Sigmoid colon (tissue), 7 donors: ENCODE data around the gene ITPRIPL2. TPM values are rescaled to one million over a fixed set of nuclear protein-coding genes. Genes with fewer than 3 reads are reported as not detected.
A peak's percentile ranks its signal among the peaks of the same experiment; 100 is the strongest.

ENCODE experiments used
- DNase-seq: peaks from one replicate; pipeline ENCODE4 v3.0.0-alpha.2; 2019
- H3K27ac ChIP-seq, 4 donors: fragments of 200-600 bp; sonication (generic); one replicate each; pipeline ENCODE4 v1.5.1; 2016 to 2019; ENCODE audit warnings: mild to moderate bottlenecking in 1 of 4
- H3K27me3 ChIP-seq, 3 donors: fragments of 200-600 bp; sonication (generic); one replicate each; pipeline ENCODE4 v1.5.1; 2019; ENCODE audit warnings: mild to moderate bottlenecking in 1 of 3
- H3K36me3 ChIP-seq, 4 donors: fragments of 200-600 bp; sonication (generic); one replicate each; pipeline ENCODE4 v1.5.1; 2016 to 2019
- H3K4me1 ChIP-seq, 4 donors: fragments of 200-600 bp; sonication (generic); one replicate each; pipeline ENCODE4 v1.5.1; 2017 to 2019
- H3K4me3 ChIP-seq, 4 donors: fragments of 200-600 bp; sonication (generic); one replicate each; pipeline ENCODE4 v1.5.1; 2017 to 2019; ENCODE audit warnings: mild to moderate bottlenecking in 2 of 4, moderate library complexity in 1 of 4
- H3K9me3 ChIP-seq, 4 donors: fragments of 200-600 bp in 3 of 4; sonication (generic) in 3 of 4; one replicate each; pipeline versions ENCODE4 v1.5.1 to v1.6.1; 2013 to 2019
- EP300 ChIP-seq, 4 donors: sonication (generic); formaldehyde crosslinking; IDR thresholded peaks; one replicate each; pipeline ENCODE4 v1.6.1; 2017; ENCODE audit warnings: antibody characterized with exemption in 4 of 4
- POLR2A ChIP-seq, 2 donors: fragments of 450-650 bp; IDR thresholded peaks; one replicate each; pipeline ENCODE4 v1.6.1; 2016; ENCODE audit warnings: antibody characterized with exemption in 2 of 2, mild to moderate bottlenecking in 2 of 2, moderate library complexity in 2 of 2
- POLR2AphosphoS5 ChIP-seq, 4 donors: sonication (generic); formaldehyde crosslinking; IDR thresholded peaks; one replicate each; pipeline ENCODE4 v1.6.1; 2017; ENCODE audit warnings: antibody characterized with exemption in 4 of 4
- WGBS, 2 donors: extraction: QIAGEN DNeasy Blood & Tissue Kit; methylation state at CpG; one replicate each; pipeline ENCODE4 v1.1.7; 2013; 5-methylcytosine and 5-hydroxymethylcytosine counted together
- intact Hi-C: fragments of 100-400 bp; cut with DNase I; formaldehyde crosslinking; loops from one replicate; pipeline ENCODE4 v1.15.1; 2023
- polyA plus RNA-seq, 3 donors: library from polyadenylated mRNA; stranded (reverse); fragments of 200-250 nt; gene quantifications; one replicate each; pipeline ENCODE4 v1.2.3, GENCODE V29; 2013
- total RNA-seq, 4 donors: library from RNA; depleted of rRNA; stranded (reverse); fragments of >200 nt; gene quantifications; one replicate each; pipeline ENCODE4 v1.1.0, GENCODE V29; 2016
- TF ChIP-seq, protein P1 (sequence below), 4 experiments: fragments of 450-650 bp in 3 of 4; fragments of 200-600 bp in 1 of 4; IDR thresholded peaks; one replicate each; pipeline ENCODE4 v1.5.1; 2016 to 2019; ENCODE audit warnings: antibody characterized with exemption in 4 of 4, mild to moderate bottlenecking in 3 of 4, moderate library complexity in 2 of 4
- donor health status: healthy with polysubstance abuse.
- donor health status: Bipolar disorder and iron deficiency.
- donor health status: healthy.

ITPRIPL2 gene
- total and polyA plus RNA-seq, 7 donors, result 5.5 to 61.6 (median 28.1) TPM

DNA sequence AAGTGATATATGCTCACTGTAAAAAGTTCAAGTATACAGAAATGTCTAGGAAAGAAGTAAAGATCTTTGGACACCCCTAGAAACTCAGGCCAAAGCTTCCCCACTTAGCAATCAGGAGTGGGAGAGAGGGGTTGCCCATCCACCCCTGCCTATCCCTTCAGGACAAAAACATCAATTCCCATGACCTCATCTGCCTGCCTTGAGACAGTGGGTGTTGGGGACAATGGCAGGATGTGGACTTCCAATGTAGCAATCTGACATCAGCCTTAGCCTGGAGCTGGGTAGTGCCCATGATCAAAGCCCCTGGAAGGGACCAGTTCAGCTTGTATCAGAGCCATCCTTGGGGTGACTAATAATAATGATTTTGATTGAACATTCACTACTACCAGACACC is 18.1 kb downstream of the ITPRIPL2 start:
- TF ChIP-seq POLR2AphosphoS5 (IDR thresholded peaks at IDR 0.05) (no peak), POLR2A (IDR thresholded peaks at IDR 0.05) (no peak), EP300 (IDR thresholded peaks at IDR 0.05) (no peak)
- TF ChIP-seq, protein P1, sequence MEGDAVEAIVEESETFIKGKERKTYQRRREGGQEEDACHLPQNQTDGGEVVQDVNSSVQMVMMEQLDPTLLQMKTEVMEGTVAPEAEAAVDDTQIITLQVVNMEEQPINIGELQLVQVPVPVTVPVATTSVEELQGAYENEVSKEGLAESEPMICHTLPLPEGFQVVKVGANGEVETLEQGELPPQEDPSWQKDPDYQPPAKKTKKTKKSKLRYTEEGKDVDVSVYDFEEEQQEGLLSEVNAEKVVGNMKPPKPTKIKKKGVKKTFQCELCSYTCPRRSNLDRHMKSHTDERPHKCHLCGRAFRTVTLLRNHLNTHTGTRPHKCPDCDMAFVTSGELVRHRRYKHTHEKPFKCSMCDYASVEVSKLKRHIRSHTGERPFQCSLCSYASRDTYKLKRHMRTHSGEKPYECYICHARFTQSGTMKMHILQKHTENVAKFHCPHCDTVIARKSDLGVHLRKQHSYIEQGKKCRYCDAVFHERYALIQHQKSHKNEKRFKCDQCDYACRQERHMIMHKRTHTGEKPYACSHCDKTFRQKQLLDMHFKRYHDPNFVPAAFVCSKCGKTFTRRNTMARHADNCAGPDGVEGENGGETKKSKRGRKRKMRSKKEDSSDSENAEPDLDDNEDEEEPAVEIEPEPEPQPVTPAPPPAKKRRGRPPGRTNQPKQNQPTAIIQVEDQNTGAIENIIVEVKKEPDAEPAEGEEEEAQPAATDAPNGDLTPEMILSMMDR (IDR thresholded peaks at IDR 0.05), result no peak
- no peaks in the 10 kb centered on the region for H3K27me3 ChIP-seq
- no peak for DNase-seq
- no peaks in the 10 kb centered on the region for H3K9me3 ChIP-seq
- H3K36me3 ChIP-seq, result no peaks in the 10 kb centered on the region
- peak overlapping the region; percentile 66 to 71 (median 70) for H3K27ac ChIP-seq
- H3K4me3 ChIP-seq, result no peak overlapping the region
- peaks cover 0 to 37% (median 27%) of the 10 kb centered on the region in 4 donors for H3K4me1 ChIP-seq
- intact Hi-C loops, result no loop called here

DNA sequence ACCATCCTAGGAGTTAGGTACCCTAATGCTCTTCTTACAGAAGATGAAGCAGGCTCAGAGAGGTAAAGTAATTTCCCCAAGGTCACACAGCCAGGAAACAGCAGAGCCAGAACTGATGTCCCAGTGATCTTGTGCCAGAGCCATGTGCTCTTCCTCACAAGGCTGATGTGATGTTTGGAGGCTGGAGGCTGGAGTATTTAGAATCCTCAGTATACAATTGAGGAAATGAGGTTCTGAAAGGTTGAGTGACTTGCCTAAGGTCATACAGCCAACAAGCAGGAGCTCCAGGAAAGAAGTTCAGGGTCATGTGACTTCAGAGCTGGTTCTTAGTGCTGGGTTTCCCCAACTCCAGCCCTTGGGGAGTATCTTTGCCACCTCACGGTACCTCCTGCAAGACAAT is 18.5 kb downstream of the ITPRIPL2 start:
- no peak overlapping the region for H3K4me3 ChIP-seq
- no peaks in the 10 kb centered on the region for H3K9me3 ChIP-seq
- H3K27ac ChIP-seq, result peak overlapping the region; percentile 66 to 71 (median 70)
- H3K27me3 ChIP-seq, result no peaks in the 10 kb centered on the region
- intact Hi-C loops, result no loop called here
- TF ChIP-seq POLR2AphosphoS5 (IDR thresholded peaks at IDR 0.05), result no peak
- TF ChIP-seq EP300 (IDR thresholded peaks at IDR 0.05), result no peak
- no peak for TF ChIP-seq POLR2A (IDR thresholded peaks at IDR 0.05)
- H3K36me3 ChIP-seq, result no peaks in the 10 kb centered on the region
- no peak for DNase-seq
- WGBS, 2 donors, result 83 to 86% methylated on average over 1 of the region's 1 CpG
- peaks cover 0 to 41% (median 32%) of the 10 kb centered on the region in 4 donors for H3K4me1 ChIP-seq

DNA sequence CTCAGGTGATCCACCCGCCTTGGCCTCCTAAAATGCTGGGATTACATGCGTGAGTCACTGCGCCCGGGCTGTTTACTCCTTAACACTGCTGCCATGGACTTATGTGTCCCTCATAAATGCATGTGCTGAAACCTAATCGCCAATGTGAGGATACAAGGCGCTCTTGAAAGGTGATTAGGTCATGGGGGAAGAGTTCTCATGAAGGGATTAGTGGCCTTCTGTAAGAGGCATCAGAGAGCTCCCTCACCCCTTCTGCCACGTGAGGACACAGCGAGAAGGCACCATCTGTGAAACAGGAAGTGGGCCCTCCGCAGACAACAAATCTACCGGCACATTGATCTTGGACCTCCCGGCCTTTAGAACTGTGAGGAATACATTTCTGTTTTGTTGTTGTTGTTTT is 19.1 kb downstream of the ITPRIPL2 start:
- intact Hi-C loops, result no loop called here
- H3K4me1 ChIP-seq, result peaks cover 0 to 47% (median 38%) of the 10 kb centered on the region in 4 donors
- H3K9me3 ChIP-seq, result no peaks in the 10 kb centered on the region
- H3K27me3 ChIP-seq, result no peaks in the 10 kb centered on the region
- 75 to 82% methylated on average over 11 of the region's 11 CpGs for WGBS, 2 donors
- H3K27ac ChIP-seq, result no peak overlapping the region
- DNase-seq, result no peak
- H3K36me3 ChIP-seq, result no peaks in the 10 kb centered on the region
- H3K4me3 ChIP-seq, result no peak overlapping the region
- no peak for TF ChIP-seq POLR2A (IDR thresholded peaks at IDR 0.05)
- TF ChIP-seq EP300 (IDR thresholded peaks at IDR 0.05), result no peak
- TF ChIP-seq, protein P1 (IDR thresholded peaks at IDR 0.05), result no peak
- TF ChIP-seq POLR2AphosphoS5 (IDR thresholded peaks at IDR 0.05), result no peak

DNA sequence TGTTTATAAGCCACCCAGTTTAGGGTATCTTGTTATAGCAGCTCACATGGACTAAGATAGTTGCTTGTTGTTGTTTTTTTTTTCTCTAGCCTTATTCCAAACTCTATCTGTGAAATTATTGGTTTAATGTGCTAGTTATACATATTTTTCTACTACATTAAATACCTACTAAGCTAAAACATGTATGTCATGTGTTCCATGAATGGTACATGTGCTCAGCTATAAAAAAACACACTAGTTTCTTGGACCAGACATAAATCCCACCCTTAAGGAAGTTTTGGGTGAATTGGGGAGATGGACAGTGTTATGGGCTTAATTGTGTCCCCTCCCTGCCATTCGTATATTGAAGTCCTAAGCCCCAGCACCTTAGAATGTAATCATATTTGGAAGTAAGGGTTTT is 19.8 kb downstream of the ITPRIPL2 start:
- H3K27me3 ChIP-seq, result no peaks in the 10 kb centered on the region
- intact Hi-C loops, result no loop called here
- H3K27ac ChIP-seq, result no peak overlapping the region
- DNase-seq, result no peak
- H3K9me3 ChIP-seq, result no peaks in the 10 kb centered on the region
- WGBS, 2 donors, result 91 to 92% methylated on average over 1 of the region's 1 CpG
- H3K36me3 ChIP-seq, result no peaks in the 10 kb centered on the region
- TF ChIP-seq POLR2A (IDR thresholded peaks at IDR 0.05) (no peak), POLR2AphosphoS5 (IDR thresholded peaks at IDR 0.05) (no peak), EP300 (IDR thresholded peaks at IDR 0.05) (no peak)
- TF ChIP-seq, protein P1 (IDR thresholded peaks at IDR 0.05), result no peak
- H3K4me1 ChIP-seq, result peaks cover 0 to 54% (median 45%) of the 10 kb centered on the region in 4 donors
- H3K4me3 ChIP-seq, result no peak overlapping the region

DNA sequence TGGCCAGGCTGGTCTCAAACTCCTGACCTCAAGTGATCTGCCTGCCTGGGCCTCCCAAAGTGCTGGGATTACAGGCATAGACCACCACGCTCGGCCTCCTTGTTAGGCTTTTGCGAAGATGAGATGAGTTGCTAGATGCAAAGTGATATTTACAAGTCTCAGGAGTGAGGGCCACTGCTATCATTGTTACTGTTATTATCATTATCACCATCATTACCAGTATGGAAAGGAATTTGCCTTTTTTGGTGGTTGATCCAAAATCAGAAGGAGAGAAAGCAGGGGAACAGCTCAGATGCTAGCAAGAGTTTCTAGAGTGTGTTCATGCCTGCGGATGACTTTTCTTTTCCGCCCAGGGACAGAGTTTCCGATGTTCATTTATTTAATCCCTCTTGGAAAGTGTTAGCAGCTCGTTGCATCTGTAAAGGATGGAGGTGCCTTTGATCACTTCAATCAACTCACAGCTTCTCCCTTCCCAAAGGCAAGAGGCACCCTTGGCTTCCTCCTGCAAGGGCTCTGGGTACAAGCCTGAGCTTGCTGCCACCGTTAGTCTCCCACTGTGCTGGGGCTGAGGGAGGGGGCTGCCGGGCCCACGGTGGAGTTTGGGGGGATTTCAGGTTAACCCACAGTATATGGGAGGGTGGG is 21.6 kb downstream of the ITPRIPL2 start:
- intact Hi-C loops, result no loop called here
- WGBS, 2 donors, result 62 to 78% methylated on average over 10 of the region's 10 CpGs
- H3K4me1 ChIP-seq, result peaks cover 0 to 63% (median 49%) of the 10 kb centered on the region in 4 donors

More for the DNA sequence above, 21.6 kb downstream of the ITPRIPL2 start:
- DNase-seq, result no peak
- H3K36me3 ChIP-seq, result no peaks in the 10 kb centered on the region
- no peaks in the 10 kb centered on the region for H3K27me3 ChIP-seq
- H3K27ac ChIP-seq, result no peak overlapping the region
- H3K4me3 ChIP-seq, result no peak overlapping the region
- no peaks in the 10 kb centered on the region for H3K9me3 ChIP-seq
- TF ChIP-seq POLR2A (IDR thresholded peaks at IDR 0.05), result no peak
- TF ChIP-seq POLR2AphosphoS5 (IDR thresholded peaks at IDR 0.05), result no peak
- no peak for TF ChIP-seq EP300 (IDR thresholded peaks at IDR 0.05)
- TF ChIP-seq, protein P1 (IDR thresholded peaks at IDR 0.05), result no peak
